Endothelial cell of umbilical vein (primary cell): Measurements from ENCODE around the gene PPFIBP2. TPM values are rescaled to one million over a fixed set of nuclear protein-coding genes. Genes with fewer than 3 reads are reported as not detected.

Source experiments
- BruUV-seq: library from RNA; stranded (reverse); fragments of 400-500 nt; replicated peaks from 2 replicates; lab custom pipeline; 2021; lab: Mats Ljungman, UMichigan
- CTCF ChIA-PET: fragments of 300-600, 350-600 bp; sonication (Branson Sonifier 250); formaldehyde crosslinking; loops from one replicate; lab custom pipeline; 2021; ENCODE audit warnings: antibody characterized with exemption, inconsistent platforms; lab: Charles Lee
- POLR2A ChIA-PET: fragments of 300-600, 350-600 bp; sonication (Branson Sonifier 250); formaldehyde crosslinking; loops from one replicate; lab custom pipeline; 2021; ENCODE audit warnings: antibody characterized with exemption, inconsistent platforms; lab: Charles Lee
- DNase-seq: peaks from one replicate; pipeline ENCODE4 v3.0.0-alpha.2; 2011; ENCODE audit warnings: low read depth, low spot score
- FAIRE-seq: peaks from 2 replicates; lab custom pipeline; 2011; peaks lifted over from hg19 to GRCh38; lab: Jason Lieb, UNC
- H2AFZ ChIP-seq: 2 replicates; pipeline ENCODE4 v1.6.0; 2012; ENCODE audit warnings: low read depth, low read length, control low read depth, inconsistent platforms
- H3K27ac ChIP-seq: 2 replicates; pipeline ENCODE4 v1.5.1; 2011; ENCODE audit warnings: low read depth, mild to moderate bottlenecking, control low read depth, low read length, moderate library complexity; ENCODE audit not compliant: insufficient read depth
- H3K27me3 ChIP-seq, 2 experiments: 2 replicates each; pipeline versions ENCODE4 v1.6.0 to v1.6.1; 2011; ENCODE audit warnings: low read length in 2 of 2, mixed read lengths in 1 of 2; ENCODE audit not compliant: control insufficient read depth in 2 of 2, insufficient read depth in 2 of 2
- H3K36me3 ChIP-seq, 2 experiments: 2 replicates in 1 of 2; 3 replicates in 1 of 2; pipeline ENCODE4 v1.5.1; 2011; ENCODE audit warnings: low read length in 2 of 2, mild to moderate bottlenecking in 1 of 2, moderate library complexity in 1 of 2; ENCODE audit not compliant: control insufficient read depth in 2 of 2, insufficient read depth in 2 of 2; ENCODE audit errors: extremely low read depth in 1 of 2
- H3K4me1 ChIP-seq: 3 replicates; pipeline ENCODE4 v1.5.1; 2011; ENCODE audit warnings: mild to moderate bottlenecking, low read length; ENCODE audit not compliant: control insufficient read depth, insufficient read depth; ENCODE audit errors: extremely low read depth
- H3K4me2 ChIP-seq: 2 replicates; pipeline ENCODE4 v1.6.1; 2011; ENCODE audit warnings: low read length, control low read depth, mixed read lengths; ENCODE audit not compliant: insufficient read depth
- H3K4me3 ChIP-seq, 3 experiments: fragments of 200-600 bp in 1 of 3; sonication (generic), shearing (Covaris generic) in 1 of 3; replicated peaks in 1 of 3; 2 replicates each; pipeline ENCODE4 v1.5.1; 2011 to 2016; ENCODE audit warnings: control low read depth in 3 of 3, low read length in 3 of 3, mild to moderate bottlenecking in 2 of 3, inconsistent platforms in 1 of 3, low read depth in 1 of 3, moderate library complexity in 1 of 3; ENCODE audit not compliant: insufficient read depth in 1 of 3
- H3K79me2 ChIP-seq: 2 replicates; pipeline ENCODE4 v1.6.0; 2012; ENCODE audit warnings: low read length, inconsistent platforms; ENCODE audit not compliant: control insufficient read depth, insufficient read depth
- H3K9ac ChIP-seq: replicated peaks from 2 replicates; pipeline ENCODE3; 2011; ENCODE audit warnings: low read length, control low read depth; ENCODE audit not compliant: insufficient read depth; ENCODE audit errors: extremely low read depth
- H3K9me1 ChIP-seq: replicated peaks from 3 replicates; pipeline ENCODE4 v1.6.0; 2011; ENCODE audit warnings: mild to moderate bottlenecking, low read length; ENCODE audit not compliant: control insufficient read depth, insufficient read depth; ENCODE audit errors: extremely low read depth
- H3K9me3 ChIP-seq: replicated peaks from 2 replicates; pipeline ENCODE4 v1.5.1; 2012; ENCODE audit warnings: low read length, inconsistent platforms; ENCODE audit not compliant: control insufficient read depth, insufficient read depth
- H4K20me1 ChIP-seq: replicated peaks from 2 replicates; pipeline ENCODE3; 2011; ENCODE audit warnings: mild to moderate bottlenecking, low read length; ENCODE audit not compliant: control insufficient read depth, insufficient read depth; ENCODE audit errors: extremely low read depth
- CTCF ChIP-seq, 2 donors: IDR thresholded peaks; 1 replicate in 1 of 2; 2 replicates in 1 of 2; pipeline ENCODE4 v1.5.1; 2011; ENCODE audit warnings: low read length in 2 of 2, mild to moderate bottlenecking in 2 of 2, moderate library complexity in 2 of 2, control low read depth in 1 of 2, inconsistent platforms in 1 of 2, low read depth in 1 of 2; ENCODE audit not compliant: insufficient read depth in 1 of 2; ENCODE audit errors: extremely low read depth in 1 of 2
- EZH2 ChIP-seq: IDR thresholded peaks from 2 replicates; pipeline ENCODE4 v1.6.1; 2012; ENCODE audit warnings: borderline replicate concordance, low read depth, mild to moderate bottlenecking, moderate library complexity, low read length, inconsistent platforms; ENCODE audit not compliant: severe bottlenecking
- FOS ChIP-seq: IDR thresholded peaks from 2 replicates; pipeline ENCODE4 v1.6.1; 2011; ENCODE audit warnings: mild to moderate bottlenecking, low read length, moderate library complexity, borderline replicate concordance; ENCODE audit not compliant: insufficient read depth
- GATA2 ChIP-seq: IDR thresholded peaks from 2 replicates; pipeline ENCODE4 v1.7.0; 2011; ENCODE audit warnings: low read depth, mild to moderate bottlenecking, moderate library complexity, mixed read lengths, low read length; ENCODE audit not compliant: insufficient read length, insufficient read depth
- JUN ChIP-seq: IDR thresholded peaks from 2 replicates; pipeline ENCODE4 v1.6.1; 2011; ENCODE audit warnings: borderline replicate concordance, low read depth; ENCODE audit not compliant: insufficient read length, insufficient read depth
- MAX ChIP-seq: IDR thresholded peaks from 2 replicates; pipeline ENCODE4 v1.6.1; 2011; ENCODE audit not compliant: insufficient read depth, insufficient read length
- MYC ChIP-seq: IDR thresholded peaks from one replicate; pipeline ENCODE4 v1.6.1; 2011; ENCODE audit warnings: mild to moderate bottlenecking, low read depth, low read length
- POLR2A ChIP-seq: IDR thresholded peaks from 2 replicates; pipeline ENCODE4 v1.6.1; 2012; ENCODE audit warnings: low read depth, mild to moderate bottlenecking, control low read depth, low read length
- POLR2AphosphoS5 ChIP-seq: IDR thresholded peaks from 2 replicates; pipeline ENCODE4 v1.6.1; 2012; ENCODE audit warnings: low read depth, mild to moderate bottlenecking, control low read depth, low read length, moderate library complexity; ENCODE audit not compliant: insufficient read depth
- dilution Hi-C: fragments of 300-500 bp; cut with MboI; formaldehyde crosslinking; loops from one replicate; pipeline ENCODE4 v1.15.0; 2019; ENCODE audit warnings: low sequenced_read_pairs; ENCODE audit not compliant: extremely low pct_ligation_motif_present
- intact Hi-C: fragments of 100-400 bp; cut with micrococcal nuclease; formaldehyde crosslinking; loops from one replicate; pipeline ENCODE4 v1.10.0; 2022
- polyA plus RNA-seq, 4 experiments: library from polyadenylated mRNA; depleted of rRNA in 3 of 4; stranded (reverse) in 3 of 4; unstranded in 1 of 4; fragments of >200 nt; gene quantifications; 2 replicates each; pipeline versions ENCODE4 v1.2.1 to v1.2.3, GENCODE V29; 2011 to 2012; ENCODE audit warnings: missing spikeins in 1 of 4
- total RNA-seq: library from RNA; stranded (reverse); gene quantifications from 2 replicates; pipeline ENCODE4 v1.2.3, GENCODE V29; 2021

Gene PPFIBP2
- total and polyA plus RNA-seq, 2 donors (not counting 3 experiments of a cell fraction or from before 2014, with no cell fraction given), result 1.3 to 4.0 TPM

GRCh38 chr11:7495882-7496551 is 17.8 kb upstream of the PPFIBP2 start:
- Histone ChIP-seq H3K4me2 (no peak overlapping the region), H4K20me1 (no peaks in the 10 kb centered on the region), H3K9me1 (no peaks in the 10 kb centered on the region), H3K36me3 (no peaks in the 10 kb centered on the region), H3K4me1 (no peaks in the 10 kb centered on the region), H3K4me3 (no peak overlapping the region), H3K9ac (no peak overlapping the region), H3K9me3 (no peaks in the 10 kb centered on the region), H2AFZ (no peak overlapping the region), H3K27ac (no peak overlapping the region), H3K79me2 (no peaks in the 10 kb centered on the region), H3K27me3 (no peaks in the 10 kb centered on the region)
- CTCF ChIA-PET, result no interaction called here
- POLR2A ChIA-PET, result no interaction called here
- dilution Hi-C loops, result no loop called here
- BruUV-seq, result no TSS peak
- TF ChIP-seq MYC (no peak), CTCF (IDR thresholded peaks at IDR 0.05; ENCODE audit: extremely low read depth in 1 of 2, insufficient read depth in 1 of 2, low read depth in 1 of 2, low read length in 2 of 2) (no peak), GATA2 (no peak), JUN (no peak), FOS (no peak), EZH2 (no peak), MAX (no peak), POLR2A (no peak), POLR2AphosphoS5 (no peak)
- intact Hi-C loops, result no loop called here
- no peak for FAIRE-seq
- DNase-seq, result no peak
